Measurements from ENCODE around the gene SUN5.

DNA sequence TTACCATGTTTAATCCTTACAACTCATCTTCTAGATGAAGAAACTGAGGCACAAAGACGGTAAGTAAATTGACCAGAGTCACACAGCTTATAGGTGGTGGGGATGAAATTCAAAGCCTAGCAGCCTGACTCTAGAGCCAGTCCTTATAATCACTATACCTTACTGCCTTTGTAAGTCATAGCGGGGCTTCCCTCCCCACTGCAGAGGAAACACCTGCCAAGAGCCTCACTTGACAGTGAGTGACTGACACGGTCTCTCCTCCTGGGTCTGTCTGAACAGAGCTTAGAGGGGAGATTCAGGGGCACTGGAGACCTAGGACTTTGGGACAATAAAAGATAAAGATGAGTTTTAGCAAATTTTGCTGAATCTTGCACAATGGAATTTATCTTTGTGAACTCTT is 12.8 kb downstream of the SUN5 start:
- TF ChIP-seq, protein P1, sequence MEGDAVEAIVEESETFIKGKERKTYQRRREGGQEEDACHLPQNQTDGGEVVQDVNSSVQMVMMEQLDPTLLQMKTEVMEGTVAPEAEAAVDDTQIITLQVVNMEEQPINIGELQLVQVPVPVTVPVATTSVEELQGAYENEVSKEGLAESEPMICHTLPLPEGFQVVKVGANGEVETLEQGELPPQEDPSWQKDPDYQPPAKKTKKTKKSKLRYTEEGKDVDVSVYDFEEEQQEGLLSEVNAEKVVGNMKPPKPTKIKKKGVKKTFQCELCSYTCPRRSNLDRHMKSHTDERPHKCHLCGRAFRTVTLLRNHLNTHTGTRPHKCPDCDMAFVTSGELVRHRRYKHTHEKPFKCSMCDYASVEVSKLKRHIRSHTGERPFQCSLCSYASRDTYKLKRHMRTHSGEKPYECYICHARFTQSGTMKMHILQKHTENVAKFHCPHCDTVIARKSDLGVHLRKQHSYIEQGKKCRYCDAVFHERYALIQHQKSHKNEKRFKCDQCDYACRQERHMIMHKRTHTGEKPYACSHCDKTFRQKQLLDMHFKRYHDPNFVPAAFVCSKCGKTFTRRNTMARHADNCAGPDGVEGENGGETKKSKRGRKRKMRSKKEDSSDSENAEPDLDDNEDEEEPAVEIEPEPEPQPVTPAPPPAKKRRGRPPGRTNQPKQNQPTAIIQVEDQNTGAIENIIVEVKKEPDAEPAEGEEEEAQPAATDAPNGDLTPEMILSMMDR (IDR thresholded peaks at IDR 0.05; ENCODE audit: poor library complexity): no peak
- TF ChIP-seq EZH2 (IDR thresholded peaks at IDR 0.05; ENCODE audit: borderline replicate concordance) (no peak), EZH2phosphoT487 (IDR thresholded peaks at IDR 0.05; ENCODE audit: low read depth, severe bottlenecking, unreplicated experiment) (no peak)

Data from hepatocyte (in vitro differentiated cells).